ENCODE measurements around the gene ARHGAP26. TPM values are rescaled to one million over a fixed set of nuclear protein-coding genes. Genes with fewer than 3 reads are reported as not detected.

ARHGAP26 gene
- total RNA-seq, 1 experiment from 2014 or later: 34.5 TPM

- H3K9me2 ChIP-seq (ENCODE audit: insufficient read depth): no peaks in the 10 kb centered on the region
- POLR2A ChIA-PET: interaction anchor here (0.8 kb wide), 1 partner anchor 13 kb away, joined by 4 read pairs; no protein-coding TSS in a partner anchor
- no peak overlapping the region for H3K4me3 ChIP-seq (replicated peaks in 1 of 2; ENCODE audit: low read depth in 1 of 2, low read length in 2 of 2)
- CTCF ChIA-PET: interaction anchor here (1.3 kb wide), 1 partner anchor 27 kb away, joined by 3 read pairs; no protein-coding TSS in a partner anchor
- peaks cover under 1 to 2% of the 10 kb centered on the region in 2 experiments; a peak in 2 of 4 replicates for H3K4me1 ChIP-seq (ENCODE audit: control insufficient read depth in 1 of 2, insufficient read depth in 2 of 2, low read length in 2 of 2)
- no TSS peak for BruUV-seq (replicated peaks)
- ATAC-seq (no peak), DNase-seq (ENCODE audit: low read depth, low spot score) (no peak)
- H3K36me3 ChIP-seq (ENCODE audit: control insufficient read depth in 1 of 2, insufficient read depth in 2 of 2, low read length in 2 of 2): no peaks in the 10 kb centered on the region
- no peaks in the 10 kb centered on the region for H3K27me3 ChIP-seq (ENCODE audit: insufficient read depth, low read length)
- no peak overlapping the region for H2AFZ ChIP-seq (ENCODE audit: low read depth, low read length, poor library complexity, severe bottlenecking)
- H3K9ac ChIP-seq (ENCODE audit: low read length): no peak overlapping the region
- TF ChIP-seq POLR2AphosphoS5 (IDR thresholded peaks at IDR 0.05; ENCODE audit: low read depth, low read length) (no peak), REST (IDR thresholded peaks at IDR 0.05; ENCODE audit: low read depth) (no peak), CTCF (IDR thresholded peaks at IDR 0.05 in 2 of 3, conservative IDR thresholded peaks at IDR 0.05 in 1 of 3; ENCODE audit: borderline replicate concordance in 1 of 3, insufficient read depth in 1 of 3, low read depth in 2 of 3, low read length in 2 of 3) (no peak), ATF3 (IDR thresholded peaks at IDR 0.05) (no peak), EZH2 (IDR thresholded peaks at IDR 0.05) (no peak), ZNF274 (IDR thresholded peaks at IDR 0.05; ENCODE audit: low read depth, low read length) (no peak), EGR1 (IDR thresholded peaks at IDR 0.05; ENCODE audit: low read depth) (no peak), SP1 (IDR thresholded peaks at IDR 0.05; ENCODE audit: low read depth) (no peak), POLR2A (IDR thresholded peaks at IDR 0.05; ENCODE audit: borderline replicate concordance, extremely low read depth, insufficient read depth, insufficient read length) (no peak), EZH2phosphoT487 (IDR thresholded peaks at IDR 0.05; ENCODE audit: borderline replicate concordance) (no peak), ZBTB33 (IDR thresholded peaks at IDR 0.05; ENCODE audit: extremely low read depth, insufficient replicate concordance, low read length) (no peak), MAX (IDR thresholded peaks at IDR 0.05) (no peak), ZFX (IDR thresholded peaks at IDR 0.05) (no peak)
- H3K4me2 ChIP-seq (ENCODE audit: low read length): no peak overlapping the region
- H3K79me2 ChIP-seq (ENCODE audit: insufficient read depth, low read length): peaks cover 11% of the 10 kb centered on the region; the same call in 1 of the 2 replicates
- H4K20me1 ChIP-seq (ENCODE audit: insufficient read depth): no peaks in the 10 kb centered on the region
- no peak overlapping the region for H3K27ac ChIP-seq (ENCODE audit: low read depth, low read length)
- intact Hi-C loops (cut with micrococcal nuclease): no loop called here
- RAD21 ChIA-PET (ENCODE audit: low non-redundant PET in 1 of 2, low total read pairs in 2 of 2, uncharacterized antibody in 2 of 2, unreplicated experiment in 2 of 2): interaction anchor here in 1 of 2 experiments (0.7 kb wide), 1 partner anchor 34 kb away, joined by 5 read pairs; no protein-coding TSS in a partner anchor
- H3K9me3 ChIP-seq (ENCODE audit: control insufficient read depth in 1 of 2, insufficient read depth in 1 of 2, low read depth in 1 of 2, low read length in 2 of 2): no peaks in the 10 kb centered on the region
Measured at GRCh38 chr5:142839711-142840346, 69.7 kb downstream of the ARHGAP26 start.
